ENCODE results near the gene NOS3.

DNA sequence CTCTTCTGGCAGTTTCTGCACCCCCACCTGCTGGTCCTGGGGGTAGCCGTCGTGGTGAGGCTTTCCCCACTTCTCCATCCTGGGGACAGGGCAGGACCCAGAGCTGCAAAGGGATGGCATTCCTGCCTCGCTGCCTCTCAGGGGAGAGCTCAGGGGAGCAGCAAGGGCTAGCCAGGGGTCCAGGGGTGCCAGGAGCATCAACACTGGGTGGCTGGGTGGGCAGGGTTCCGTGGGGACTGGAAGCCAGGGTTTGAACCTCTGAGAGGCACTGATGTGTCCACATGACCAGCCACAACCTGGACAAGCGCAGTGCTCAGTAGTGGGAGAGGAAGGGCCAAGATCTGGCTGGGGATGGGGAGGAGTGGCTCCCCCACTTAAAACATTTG lies 43.0 kb downstream of the NOS3 start:
- TF ChIP-seq EZH2 (IDR thresholded peaks at IDR 0.05; ENCODE audit: low read length, unreplicated experiment), result no peak
- TF ChIP-seq, protein P1, sequence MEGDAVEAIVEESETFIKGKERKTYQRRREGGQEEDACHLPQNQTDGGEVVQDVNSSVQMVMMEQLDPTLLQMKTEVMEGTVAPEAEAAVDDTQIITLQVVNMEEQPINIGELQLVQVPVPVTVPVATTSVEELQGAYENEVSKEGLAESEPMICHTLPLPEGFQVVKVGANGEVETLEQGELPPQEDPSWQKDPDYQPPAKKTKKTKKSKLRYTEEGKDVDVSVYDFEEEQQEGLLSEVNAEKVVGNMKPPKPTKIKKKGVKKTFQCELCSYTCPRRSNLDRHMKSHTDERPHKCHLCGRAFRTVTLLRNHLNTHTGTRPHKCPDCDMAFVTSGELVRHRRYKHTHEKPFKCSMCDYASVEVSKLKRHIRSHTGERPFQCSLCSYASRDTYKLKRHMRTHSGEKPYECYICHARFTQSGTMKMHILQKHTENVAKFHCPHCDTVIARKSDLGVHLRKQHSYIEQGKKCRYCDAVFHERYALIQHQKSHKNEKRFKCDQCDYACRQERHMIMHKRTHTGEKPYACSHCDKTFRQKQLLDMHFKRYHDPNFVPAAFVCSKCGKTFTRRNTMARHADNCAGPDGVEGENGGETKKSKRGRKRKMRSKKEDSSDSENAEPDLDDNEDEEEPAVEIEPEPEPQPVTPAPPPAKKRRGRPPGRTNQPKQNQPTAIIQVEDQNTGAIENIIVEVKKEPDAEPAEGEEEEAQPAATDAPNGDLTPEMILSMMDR (conservative IDR thresholded peaks at IDR 0.05; ENCODE audit: low read depth, low read length), result no peak
